Stimulated activated CD4-positive, alpha-beta T cell treated with anti-CD3 and anti-CD28 coated beads, Interleukin-1b, Interleukin-23, amount 100 ng/mL, for 4 hours (primary cell): ENCODE results near the gene CTIF.

ENCODE experiments used
- DNase-seq, 2 donors: peaks; one replicate each; pipeline ENCODE4 v3.0.0-alpha.2; 2020; ENCODE audit warnings: low read depth in 2 of 2

Gene CTIF

GRCh38 chr18:48551100-48551499, 12.3 kb downstream of the CTIF start:
- no peak for DNase-seq

- no peak for DNase-seq
Measured at GRCh38 chr18:48552130-48552529, 13.3 kb downstream of the CTIF start.

GRCh38 chr18:48553236-48553635, 14.4 kb downstream of the CTIF start:
- no peak for DNase-seq

- no peak for DNase-seq
Measured at GRCh38 chr18:48554610-48555400, 16.0 kb downstream of the CTIF start.

GRCh38 chr18:48555465-48555995, 16.7 kb downstream of the CTIF start:
- DNase-seq: no peak

- no peak for DNase-seq
Measured at GRCh38 chr18:48557640-48558174, 18.9 kb downstream of the CTIF start.

- DNase-seq: no peak
Measured at GRCh38 chr18:48558248-48558647, 19.4 kb downstream of the CTIF start.

GRCh38 chr18:48560491-48560890, 21.7 kb downstream of the CTIF start:
- no peak for DNase-seq

- DNase-seq: no peak
Measured at GRCh38 chr18:48562075-48562474, 23.2 kb downstream of the CTIF start.

GRCh38 chr18:48563027-48563426, 24.2 kb downstream of the CTIF start:
- no peak for DNase-seq

- DNase-seq: no peak
Measured at GRCh38 chr18:48564139-48564538, 25.3 kb downstream of the CTIF start.

GRCh38 chr18:48565105-48565504, 26.3 kb downstream of the CTIF start:
- no peak for DNase-seq

- DNase-seq: no peak
Measured at GRCh38 chr18:48566589-48566988, 27.8 kb downstream of the CTIF start.

- DNase-seq: no peak
Measured at GRCh38 chr18:48567388-48567787, 28.6 kb downstream of the CTIF start.

GRCh38 chr18:48569139-48569914, 30.5 kb downstream of the CTIF start:
- DNase-seq: no peak

GRCh38 chr18:48569915-48570264, 31.1 kb downstream of the CTIF start:
- no peak for DNase-seq

- DNase-seq: no peak
Measured at GRCh38 chr18:48570313-48570712, 31.5 kb downstream of the CTIF start.

GRCh38 chr18:48571639-48572384, 33.0 kb downstream of the CTIF start:
- DNase-seq: no peak

- DNase-seq: no peak
Measured at GRCh38 chr18:48572402-48573126, 33.7 kb downstream of the CTIF start.

GRCh38 chr18:48573632-48574283, 34.9 kb downstream of the CTIF start:
- no peak for DNase-seq
